ENCODE results near the gene EIF3I. TPM values are rescaled to one million over a fixed set of nuclear protein-coding genes. Genes with fewer than 3 reads are reported as not detected.

The EIF3I gene
- total RNA-seq, 1 donor from 2014 or later: 265 TPM

GRCh38 chr1:32231843-32232432, 9.7 kb downstream of the EIF3I start:
- H3K27me3 ChIP-seq (ENCODE audit: control insufficient read depth, insufficient read depth, low read length): no peaks in the 10 kb centered on the region
- DNase-seq (ENCODE audit: low read depth): no peak
- no peak for TF ChIP-seq CTCF (IDR thresholded peaks at IDR 0.05; ENCODE audit: insufficient read depth, low read length, poor library complexity, severe bottlenecking)
- H3K4me3 ChIP-seq (ENCODE audit: low read depth, low read length): no peak overlapping the region
- H3K36me3 ChIP-seq (ENCODE audit: control insufficient read depth, insufficient read depth, low read length): peaks cover 3% of the 10 kb centered on the region

- Histone ChIP-seq H3K36me3 (ENCODE audit: control insufficient read depth, insufficient read depth, low read length) (peaks cover 3% of the 10 kb centered on the region), H3K4me3 (ENCODE audit: low read depth, low read length) (no peak overlapping the region), H3K27me3 (ENCODE audit: control insufficient read depth, insufficient read depth, low read length) (no peaks in the 10 kb centered on the region)
- no peak for TF ChIP-seq CTCF (IDR thresholded peaks at IDR 0.05; ENCODE audit: insufficient read depth, low read length, poor library complexity, severe bottlenecking)
- DNase-seq (ENCODE audit: low read depth): no peak
These were observed 10.5 kb downstream of the EIF3I start for GRCh38 chr1:32232558-32233304.

- no peak overlapping the region for H3K4me3 ChIP-seq (ENCODE audit: low read depth, low read length)
- no peak for TF ChIP-seq CTCF (IDR thresholded peaks at IDR 0.05; ENCODE audit: insufficient read depth, low read length, poor library complexity, severe bottlenecking)
- no peak for DNase-seq (ENCODE audit: low read depth)
- peaks cover 1% of the 10 kb centered on the region for H3K36me3 ChIP-seq (ENCODE audit: control insufficient read depth, insufficient read depth, low read length)
- no peaks in the 10 kb centered on the region for H3K27me3 ChIP-seq (ENCODE audit: control insufficient read depth, insufficient read depth, low read length)
These were observed 12.6 kb downstream of the EIF3I start for GRCh38 chr1:32234792-32235191.

GRCh38 chr1:32239337-32239736, 17.1 kb downstream of the EIF3I start:
- no peak for TF ChIP-seq CTCF (IDR thresholded peaks at IDR 0.05; ENCODE audit: insufficient read depth, low read length, poor library complexity, severe bottlenecking)
- no peak for DNase-seq (ENCODE audit: low read depth)
- Histone ChIP-seq H3K4me3 (ENCODE audit: low read depth, low read length) (no peak overlapping the region), H3K27me3 (ENCODE audit: control insufficient read depth, insufficient read depth, low read length) (no peaks in the 10 kb centered on the region), H3K36me3 (ENCODE audit: control insufficient read depth, insufficient read depth, low read length) (peaks cover 1% of the 10 kb centered on the region)

GRCh38 chr1:32239790-32240139, 17.6 kb downstream of the EIF3I start:
- Histone ChIP-seq H3K27me3 (ENCODE audit: control insufficient read depth, insufficient read depth, low read length) (no peaks in the 10 kb centered on the region), H3K4me3 (ENCODE audit: low read depth, low read length) (peak overlapping the region; percentile 55), H3K36me3 (ENCODE audit: control insufficient read depth, insufficient read depth, low read length) (no peaks in the 10 kb centered on the region)
- TF ChIP-seq CTCF (IDR thresholded peaks at IDR 0.05; ENCODE audit: insufficient read depth, low read length, poor library complexity, severe bottlenecking): no peak
- no peak for DNase-seq (ENCODE audit: low read depth)
